ENCODE measurements around the gene FAM199X. TPM values are rescaled to one million over a fixed set of nuclear protein-coding genes. Genes with fewer than 3 reads are reported as not detected.

FAM199X gene
- total RNA-seq: 80.3 TPM

DNA sequence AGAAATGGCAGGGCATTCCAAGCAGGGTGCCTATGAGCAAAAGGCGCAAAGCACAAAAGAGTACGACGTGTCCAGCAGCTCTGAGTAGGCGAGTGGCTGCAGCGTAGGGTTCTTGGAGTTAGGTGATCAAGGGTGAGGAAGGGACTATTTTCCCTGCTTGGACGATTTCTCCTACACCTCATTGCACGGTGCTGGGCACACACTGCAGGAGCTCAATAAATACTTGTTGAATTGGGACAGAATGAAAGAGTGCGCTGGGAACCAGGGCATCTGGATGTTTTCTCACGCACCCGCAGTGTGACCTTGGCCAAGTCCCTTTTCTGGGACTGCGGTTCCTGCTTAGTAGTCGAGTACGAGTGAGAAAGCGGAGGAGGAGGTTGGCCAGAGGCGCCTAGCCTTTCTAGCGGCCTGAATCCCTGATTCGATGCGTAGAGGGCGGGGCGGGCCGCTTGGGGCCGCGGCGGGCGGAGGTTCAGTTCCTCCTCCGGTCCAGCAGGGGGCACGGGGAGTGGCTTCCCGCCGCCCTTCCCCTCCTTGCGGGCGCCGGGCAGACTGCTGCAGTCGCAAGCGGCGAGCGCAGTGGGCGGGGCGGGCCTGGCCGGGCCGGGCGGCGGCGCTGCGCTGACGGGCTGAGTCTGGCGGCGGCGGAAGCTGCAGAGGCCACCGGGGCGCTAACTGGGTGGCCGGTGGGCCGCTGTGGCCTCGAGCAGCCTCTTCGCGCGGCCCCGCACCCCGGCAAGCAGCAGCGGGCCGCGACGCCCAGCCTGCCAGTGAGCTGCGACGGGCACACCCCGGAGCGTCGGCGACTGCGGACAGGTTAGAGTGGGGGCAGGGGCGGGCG lies at the start of gene FAM199X:
Gene FAM199X (plus strand): TSS at position 560 of the 841 bp plus-strand sequence. CDS start 333 bp downstream, outside the sequence.
- DNase-seq (ENCODE audit: low spot score in 2 of 2) (peak; percentile 82 to 83), FAIRE-seq (no peak)

DNA sequence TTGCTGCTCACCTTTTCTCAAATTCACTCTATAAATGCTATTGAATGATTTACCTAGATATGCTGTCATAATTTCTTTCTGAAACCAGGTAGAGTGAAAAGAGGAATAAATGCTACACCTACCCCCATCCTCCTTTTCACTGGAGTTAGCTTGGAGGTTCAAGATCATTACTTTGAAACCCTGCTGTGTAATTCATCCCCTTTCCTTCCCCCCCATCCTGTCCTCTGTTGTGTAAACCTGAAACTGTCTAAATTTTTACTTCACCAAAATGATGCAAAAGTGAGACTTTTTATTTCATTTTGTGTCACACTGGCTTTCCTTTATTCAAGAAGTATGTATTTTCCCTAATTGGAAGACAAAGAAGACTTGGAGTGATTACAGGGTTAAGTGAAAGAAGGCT lies 48.5 kb upstream of the FAM199X start:
- FAIRE-seq (no peak), DNase-seq (ENCODE audit: low spot score in 2 of 2) (no peak)

DNA sequence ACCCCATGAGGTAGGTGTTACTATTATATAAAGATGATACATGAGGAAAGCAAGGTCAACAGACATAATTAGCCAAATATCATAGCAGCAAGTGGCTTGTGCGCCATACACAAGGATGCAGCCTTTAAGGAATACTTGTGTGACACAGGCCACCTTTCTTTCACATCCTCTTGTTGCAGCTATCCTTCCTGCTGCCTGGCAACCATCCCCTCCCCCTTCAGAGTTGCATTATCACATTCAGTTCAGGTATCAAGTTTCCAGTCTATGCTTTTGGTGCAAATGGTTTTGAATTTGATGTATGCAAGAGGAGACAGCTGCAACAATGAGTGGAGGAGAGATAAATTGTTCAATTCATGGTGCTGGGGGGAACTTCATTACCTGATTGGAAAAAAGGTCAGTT lies 47.5 kb upstream of the FAM199X start:
- no peak for DNase-seq (ENCODE audit: low spot score in 2 of 2)
- no peak for FAIRE-seq

DNA sequence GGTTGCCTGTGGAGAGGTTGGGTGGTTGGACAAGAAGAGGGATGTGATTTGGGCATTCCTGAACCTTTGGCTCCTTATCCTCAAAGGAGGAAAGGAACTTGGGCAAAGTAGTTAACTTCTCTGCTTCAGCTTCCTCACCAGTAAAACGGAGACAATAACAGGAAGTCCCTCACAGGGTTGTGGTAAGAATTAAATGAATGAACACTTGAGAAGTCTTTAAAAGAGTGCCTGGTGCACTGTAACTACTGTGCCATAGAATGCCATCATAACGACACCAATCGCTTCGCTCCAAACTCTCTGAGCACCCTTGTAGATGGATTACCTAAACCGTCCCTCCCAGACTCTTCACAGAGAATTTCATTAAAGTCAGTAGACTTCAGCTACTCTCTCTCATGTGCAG lies 43.4 kb upstream of the FAM199X start:
- no peak for FAIRE-seq
- no peak for DNase-seq (ENCODE audit: low spot score in 2 of 2)

DNA sequence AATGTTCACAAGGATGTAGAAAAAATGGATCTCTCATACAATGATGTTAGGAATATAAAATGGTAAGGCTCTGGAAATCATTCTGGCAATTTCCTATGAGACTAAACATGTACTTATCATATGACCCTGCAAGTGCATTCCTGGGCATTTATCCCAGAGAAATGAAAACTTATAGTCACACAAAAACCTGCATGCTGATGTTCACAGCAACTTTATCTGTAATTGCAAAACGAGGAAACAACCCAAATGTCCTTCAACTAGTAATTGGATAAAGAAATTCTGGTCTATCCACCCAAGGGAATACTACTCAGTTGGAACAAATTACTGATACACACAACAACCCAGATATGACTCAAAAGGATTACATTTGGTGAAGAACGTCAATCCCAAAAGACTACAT lies 39.4 kb upstream of the FAM199X start:
- no peak for FAIRE-seq
- DNase-seq (ENCODE audit: low spot score in 2 of 2): no peak

DNA sequence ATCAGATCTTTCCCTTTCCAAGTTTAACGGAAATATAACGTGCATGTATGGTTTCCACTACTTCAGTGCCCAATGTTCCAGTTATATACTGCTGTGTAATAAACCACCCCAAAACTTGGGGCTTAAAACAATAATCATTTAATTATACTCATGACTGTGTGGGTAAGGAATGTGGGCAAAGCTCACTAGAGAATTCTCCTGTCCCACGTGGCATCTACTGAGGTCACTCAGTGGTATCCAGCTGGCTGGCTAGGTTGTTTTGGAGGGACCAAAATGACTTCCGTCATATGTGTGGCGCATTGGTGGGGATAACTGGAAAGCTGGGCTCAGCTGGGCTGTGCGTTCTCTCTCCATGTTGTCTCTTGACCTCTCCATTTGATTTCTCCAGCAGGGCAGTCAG lies 35.4 kb upstream of the FAM199X start:
- no peak for DNase-seq (ENCODE audit: low spot score in 2 of 2)

DNA sequence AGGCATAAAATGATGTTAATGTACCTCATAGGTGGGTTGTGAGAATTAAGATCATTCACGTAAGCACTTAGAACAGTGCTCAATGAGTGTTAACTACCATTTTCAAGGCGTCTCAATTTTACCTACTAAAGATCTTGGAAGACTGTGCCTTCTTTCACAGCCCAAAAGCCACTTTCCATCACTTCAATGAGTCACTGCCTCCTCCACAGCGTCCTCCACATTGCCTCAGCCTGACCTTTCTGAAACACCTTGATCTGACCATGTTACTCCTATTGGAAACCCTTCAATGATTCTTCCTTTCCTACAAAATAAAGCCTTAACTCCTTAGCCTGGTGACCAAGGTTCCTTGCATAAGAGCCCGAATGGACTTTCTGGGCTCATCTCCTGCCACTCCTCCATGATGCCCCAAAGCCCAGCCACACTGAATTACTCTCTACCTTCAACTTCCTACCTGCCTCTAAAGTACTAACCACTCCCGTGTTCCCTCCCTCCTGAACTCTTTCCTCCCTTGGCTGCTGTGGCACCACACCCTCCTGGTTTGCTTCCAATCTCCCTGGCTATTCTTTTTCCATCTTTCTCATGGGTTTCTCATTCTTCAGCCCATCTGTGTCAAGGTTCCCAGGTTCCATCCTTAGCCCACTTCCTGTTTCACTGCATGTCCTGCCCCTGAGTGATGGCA lies 31.5 kb upstream of the FAM199X start:
- FAIRE-seq: no peak

More for the DNA sequence above, 35.4 kb upstream of the FAM199X start:
- no peak for FAIRE-seq

DNA sequence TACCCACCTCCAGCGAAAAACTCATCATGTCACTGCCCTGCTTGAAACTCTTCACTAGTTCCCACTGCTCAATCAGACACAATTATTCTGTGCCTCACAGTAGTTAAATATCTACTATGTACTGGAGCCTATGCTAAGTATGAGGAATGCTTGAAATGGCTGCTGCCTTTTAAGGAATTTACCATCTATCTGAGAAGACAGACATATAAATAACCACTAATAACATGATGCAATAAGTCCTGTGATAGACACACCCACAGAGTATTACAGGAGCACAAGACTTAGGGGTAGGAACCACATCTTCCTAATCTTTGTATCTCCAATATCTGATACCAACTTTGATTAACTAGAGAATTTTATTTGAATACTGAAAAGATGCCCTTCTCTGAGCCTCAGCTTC lies 30.6 kb upstream of the FAM199X start:
- FAIRE-seq: no peak

More for the DNA sequence above, 31.5 kb upstream of the FAM199X start:
- DNase-seq (ENCODE audit: low spot score in 2 of 2): no peak

DNA sequence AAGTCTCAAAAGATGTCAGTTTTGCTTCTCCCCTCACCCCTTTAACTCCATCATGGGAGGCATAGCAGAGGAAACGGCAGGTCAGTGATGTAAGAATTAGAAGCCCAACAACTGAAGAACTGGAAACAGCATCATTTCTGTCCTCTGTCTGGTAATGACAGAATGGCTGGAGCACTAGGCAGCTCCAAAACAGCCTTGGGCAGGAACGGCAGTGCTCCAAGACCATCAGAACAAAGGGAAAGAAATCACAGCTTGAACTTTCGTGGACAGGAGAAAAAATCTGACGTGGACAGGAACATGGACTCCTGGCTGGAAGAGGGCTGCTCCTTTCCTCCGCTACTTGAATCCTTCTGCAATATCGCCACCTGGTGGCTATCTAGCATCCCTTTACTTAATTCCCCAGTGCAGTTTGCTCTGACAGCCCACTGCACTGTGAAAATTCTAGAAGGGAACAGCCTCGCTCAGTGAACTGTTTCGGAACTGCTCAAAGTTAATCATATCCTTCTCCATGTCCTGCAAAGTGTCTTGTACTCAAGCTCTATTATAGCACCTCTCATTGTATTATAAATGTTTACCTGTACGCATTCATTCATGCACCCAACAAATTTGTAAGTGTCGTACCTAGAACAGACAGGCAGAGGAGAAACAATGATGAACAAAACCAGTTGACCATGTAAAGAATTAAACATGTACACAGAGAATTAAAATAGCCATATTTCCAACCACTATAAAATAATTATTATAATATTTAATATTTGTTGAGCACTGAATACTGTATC lies 29.8 kb upstream of the FAM199X start:
- DNase-seq (ENCODE audit: low spot score in 2 of 2) (peak; percentile 21 to 46), FAIRE-seq (no peak)

More for the DNA sequence above, 30.6 kb upstream of the FAM199X start:
- no peak for DNase-seq (ENCODE audit: low spot score in 2 of 2)

DNA sequence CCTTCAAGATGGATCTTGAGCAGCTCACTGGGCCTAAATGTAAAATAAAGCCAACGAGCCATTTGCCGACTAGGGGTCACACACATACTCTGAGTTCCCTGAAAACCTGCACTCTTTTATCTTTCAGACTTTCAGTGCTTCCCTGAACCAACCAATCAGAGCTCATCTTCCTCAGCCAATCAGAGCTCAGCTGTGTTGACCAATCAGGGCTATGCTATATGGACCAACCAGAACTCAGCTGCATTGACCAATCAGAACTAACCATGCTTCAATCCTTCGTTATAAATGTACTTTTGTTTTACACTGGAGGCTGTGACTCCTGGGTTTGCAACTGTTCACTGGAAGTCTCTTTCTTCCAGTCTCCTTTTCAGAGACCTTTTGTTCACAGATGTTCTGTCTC lies 28.8 kb upstream of the FAM199X start:
- no peak for DNase-seq (ENCODE audit: low spot score in 2 of 2)

DNA sequence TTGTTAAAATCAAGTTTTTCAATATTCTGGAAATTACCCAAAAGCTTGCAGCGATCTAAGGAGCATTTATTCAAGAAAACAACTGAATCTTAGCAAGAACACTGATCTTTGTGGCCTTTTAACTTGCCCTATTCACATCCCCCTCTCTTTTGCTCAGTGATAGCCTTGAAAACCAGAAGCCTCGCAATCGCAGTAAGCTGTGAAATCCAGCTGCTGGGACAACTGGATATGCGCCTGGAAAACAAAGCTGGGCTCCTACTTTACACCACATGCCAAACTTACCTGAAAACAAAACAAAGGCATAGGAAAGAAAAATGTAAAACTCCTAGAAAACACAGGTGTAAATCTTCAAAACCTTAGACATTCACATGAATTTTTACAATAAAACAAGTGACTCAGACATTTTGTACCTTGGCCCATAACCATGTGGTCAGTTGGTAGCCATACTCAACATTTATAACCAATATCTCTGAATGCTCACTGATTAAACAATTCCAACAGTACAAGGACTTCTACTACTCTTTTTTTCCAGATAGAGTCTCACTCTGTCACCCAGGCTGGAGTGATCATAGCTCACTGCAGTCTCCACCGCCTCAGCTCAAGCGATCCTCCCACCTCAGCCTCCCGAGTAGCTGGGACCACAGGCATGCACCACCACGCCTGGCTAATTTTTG lies 25.0 kb upstream of the FAM199X start:
- no peak for FAIRE-seq
- DNase-seq (ENCODE audit: low spot score in 2 of 2): no peak

More for the DNA sequence above, 28.8 kb upstream of the FAM199X start:
- no peak for FAIRE-seq

DNA sequence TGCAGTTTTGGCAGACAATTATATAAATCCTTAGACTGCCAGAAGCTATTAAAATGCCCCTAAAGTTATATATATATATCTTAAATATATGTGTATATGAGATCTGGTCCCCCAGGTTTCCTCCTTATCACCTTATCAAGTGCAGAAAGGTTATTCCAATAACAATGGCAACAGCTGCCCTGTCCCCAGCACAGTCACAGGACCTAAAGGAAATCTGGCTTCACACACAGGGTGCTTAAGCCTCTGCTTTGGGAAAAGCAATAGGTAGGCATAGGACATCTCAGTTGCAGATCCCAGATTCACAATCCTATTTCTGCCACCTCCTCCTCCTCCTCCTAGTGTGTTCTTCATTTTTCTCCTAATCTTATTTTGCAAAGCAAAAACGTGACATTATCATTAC lies 15.2 kb upstream of the FAM199X start:
- DNase-seq (ENCODE audit: low spot score in 2 of 2): no peak
- FAIRE-seq: no peak

DNA sequence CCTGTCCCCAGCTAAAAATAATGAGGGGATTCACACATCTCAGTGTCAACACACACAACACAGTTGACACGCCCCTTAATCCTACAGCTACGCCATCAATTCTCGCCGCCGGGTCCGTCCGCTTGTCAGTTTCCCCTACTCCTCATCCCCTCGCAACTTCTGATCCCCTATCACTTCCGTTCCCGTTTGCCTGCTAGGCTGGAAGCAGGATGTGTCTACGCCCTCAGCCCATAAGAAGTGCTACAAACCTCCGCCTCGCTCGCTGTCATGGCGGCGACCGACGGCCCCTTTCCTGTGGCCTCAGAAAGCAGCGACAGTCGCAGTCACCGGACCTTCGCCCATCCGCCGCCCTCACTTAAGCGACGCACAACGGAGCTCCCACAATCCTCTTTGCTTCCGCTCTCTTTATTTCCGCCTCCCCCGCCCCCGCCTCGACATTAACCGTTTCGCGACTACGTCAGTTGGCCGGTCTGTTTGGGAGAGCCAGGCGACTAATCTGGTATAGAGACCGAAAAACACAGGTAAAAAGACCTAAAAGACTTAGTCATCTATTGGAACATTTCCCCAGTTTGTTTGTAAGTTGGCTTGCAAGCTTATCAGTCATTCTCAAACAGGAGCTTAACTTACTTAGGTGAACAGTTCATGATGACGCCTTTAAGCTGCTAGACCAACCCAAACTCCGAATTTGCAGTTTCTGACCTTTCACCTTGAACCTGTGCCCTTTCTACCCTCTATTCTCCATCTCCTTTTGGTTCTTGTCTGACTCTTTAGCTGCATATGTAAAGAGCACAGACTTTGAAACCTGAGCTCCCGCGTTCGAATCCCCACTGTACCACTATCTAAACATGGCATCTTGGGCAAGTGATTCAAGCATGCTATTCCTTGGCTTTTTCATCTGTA lies 9.4 kb upstream of the FAM199X start, which contains the start of gene SLC25A53:
Gene SLC25A53 (minus strand): TSS at position 380 of the 900 bp plus-strand sequence. CDS start 51,752 bp downstream, outside the sequence.
- FAIRE-seq (no peak), DNase-seq (ENCODE audit: low spot score in 2 of 2) (peak; percentile 33 to 34)

DNA sequence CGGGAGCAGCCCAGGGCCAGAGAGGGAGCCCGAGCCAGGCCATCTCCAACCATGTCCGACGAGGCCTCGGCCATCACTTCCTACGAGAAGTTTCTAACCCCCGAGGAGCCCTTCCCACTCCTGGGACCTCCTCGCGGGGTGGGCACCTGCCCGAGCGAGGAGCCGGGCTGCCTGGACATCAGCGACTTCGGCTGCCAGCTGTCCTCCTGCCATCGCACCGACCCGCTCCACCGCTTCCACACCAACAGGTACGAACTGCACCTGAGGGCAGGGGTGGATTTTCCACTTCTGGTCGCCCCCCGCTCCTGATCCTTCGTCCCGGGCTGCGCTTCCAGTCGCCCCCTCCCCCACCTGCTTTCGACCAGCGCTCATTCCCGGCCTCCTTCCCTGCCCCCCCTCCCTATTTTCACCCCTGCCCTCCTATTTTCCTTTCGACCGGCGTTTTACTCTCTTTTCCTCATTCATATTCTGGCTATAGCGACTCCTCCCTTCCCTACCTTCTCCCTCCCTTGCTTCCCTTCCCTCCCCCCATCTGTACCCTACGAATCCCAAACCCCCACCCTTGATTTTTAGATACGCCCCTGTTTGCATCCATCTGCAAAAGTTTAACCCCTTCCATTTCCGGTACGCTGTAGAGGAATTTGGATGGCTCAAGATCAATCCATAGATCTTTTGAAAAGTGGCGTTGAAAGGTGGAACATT lies 633 bp downstream of the FAM199X start:
- FAIRE-seq: no peak

DNA sequence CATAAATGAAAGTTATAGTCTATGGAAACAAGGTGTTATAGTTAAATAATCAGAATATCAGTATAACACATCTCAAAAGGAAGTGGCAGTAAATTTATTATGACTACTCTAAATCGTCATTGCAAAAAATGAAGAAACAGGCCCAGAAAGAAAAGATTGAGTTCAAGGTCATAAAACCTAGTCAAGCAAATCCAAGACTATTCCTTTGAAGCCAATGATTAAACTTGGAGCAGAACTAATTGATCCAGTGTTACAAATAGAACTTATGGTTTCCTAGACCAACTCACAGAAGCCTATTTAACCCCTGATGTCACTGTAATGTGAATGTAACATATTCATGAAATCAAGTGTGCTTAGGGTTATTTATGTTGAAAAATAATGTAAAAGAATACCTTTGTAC lies 1.9 kb downstream of the FAM199X start:
- DNase-seq (ENCODE audit: low spot score in 2 of 2): no peak
- no peak for FAIRE-seq

More for the DNA sequence above, 633 bp downstream of the FAM199X start:
- DNase-seq (ENCODE audit: low spot score in 2 of 2): peak in 1 of 2 donors; percentile 19

DNA sequence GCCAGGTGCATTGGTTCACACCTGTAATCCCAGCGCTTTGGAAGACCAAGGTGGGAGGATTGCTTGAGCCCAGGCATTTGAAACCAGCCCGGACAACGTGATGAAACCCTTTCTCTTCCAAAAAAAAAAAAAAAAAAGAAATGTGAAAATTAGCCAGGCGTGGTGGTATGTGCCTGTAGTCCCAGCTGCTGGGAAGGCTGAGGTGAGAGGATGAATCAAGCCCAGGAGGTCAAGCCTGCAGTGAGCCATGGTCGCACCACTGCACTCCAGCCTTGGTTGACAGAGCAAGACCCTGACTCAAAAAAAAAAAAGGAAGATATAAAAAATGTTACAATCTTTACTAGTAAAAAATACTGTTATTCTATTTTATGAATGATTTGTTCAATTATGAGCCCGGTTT lies 5.9 kb downstream of the FAM199X start:
- no peak for FAIRE-seq

DNA sequence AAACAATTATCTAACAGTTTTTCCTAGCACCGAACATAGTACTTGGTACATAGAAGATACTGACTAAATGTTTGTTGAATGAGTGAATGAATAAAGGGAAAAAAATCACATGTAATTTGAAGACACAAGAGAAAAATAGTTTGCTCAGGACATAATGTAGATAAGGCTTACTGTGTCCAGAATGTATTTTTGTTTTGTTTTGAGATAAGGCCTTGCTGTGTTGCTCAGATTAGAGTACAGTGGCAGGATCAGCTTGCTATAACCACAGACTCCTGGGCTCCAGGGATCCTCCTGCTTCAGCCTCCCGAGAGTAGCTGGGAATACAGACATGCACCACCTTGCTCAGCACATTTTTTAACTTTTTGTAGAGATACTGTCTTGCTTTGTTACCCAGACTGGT lies 6.5 kb downstream of the FAM199X start:
- DNase-seq (ENCODE audit: low spot score in 2 of 2) (no peak), FAIRE-seq (no peak)

More for the DNA sequence above, 5.9 kb downstream of the FAM199X start:
- DNase-seq (ENCODE audit: low spot score in 2 of 2): no peak

DNA sequence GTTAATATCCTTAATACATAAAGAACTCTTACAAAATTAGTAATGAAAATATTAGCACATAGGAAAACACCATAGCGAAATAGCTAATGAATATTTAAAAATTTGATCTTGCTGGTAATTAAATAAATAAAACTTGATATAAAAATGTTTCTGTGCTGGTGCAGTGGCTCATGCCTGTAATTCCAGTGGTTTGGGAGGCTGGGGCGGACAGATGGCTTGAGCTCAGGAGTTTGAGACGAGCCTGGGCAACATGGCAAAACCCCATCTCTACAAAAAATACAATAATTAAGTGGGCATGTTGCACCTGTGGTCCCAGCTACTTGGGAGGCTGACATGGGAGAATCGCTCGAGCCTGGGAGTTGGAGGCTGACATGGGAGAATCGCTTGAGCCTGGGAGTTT lies 7.6 kb downstream of the FAM199X start:
- DNase-seq (ENCODE audit: low spot score in 2 of 2) (no peak), FAIRE-seq (no peak)

DNA sequence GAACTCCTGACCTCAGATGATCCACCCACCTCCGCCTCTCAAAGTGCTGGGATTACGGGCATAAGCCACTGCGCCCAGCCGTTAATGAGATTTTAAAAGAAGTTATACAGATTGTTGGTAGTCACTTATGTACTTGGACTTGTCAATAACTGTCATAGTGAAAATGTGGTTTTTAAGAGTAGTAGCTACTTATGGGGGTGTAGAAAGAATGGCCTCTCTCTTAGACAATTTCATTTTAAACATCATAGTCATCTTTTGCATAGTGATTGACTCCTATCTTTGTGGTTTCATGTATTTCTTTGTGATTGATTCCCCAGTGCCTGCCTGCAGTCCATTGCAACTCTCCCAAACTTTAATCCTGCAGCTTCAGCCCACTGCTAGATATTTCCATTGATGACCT lies 17.4 kb downstream of the FAM199X start:
- DNase-seq (ENCODE audit: low spot score in 2 of 2) (no peak), FAIRE-seq (no peak)
